ENCODE measurements around the gene PTTG1.
A peak's percentile ranks its signal among the peaks of the same experiment; 100 is the strongest.

The PTTG1 gene

DNA sequence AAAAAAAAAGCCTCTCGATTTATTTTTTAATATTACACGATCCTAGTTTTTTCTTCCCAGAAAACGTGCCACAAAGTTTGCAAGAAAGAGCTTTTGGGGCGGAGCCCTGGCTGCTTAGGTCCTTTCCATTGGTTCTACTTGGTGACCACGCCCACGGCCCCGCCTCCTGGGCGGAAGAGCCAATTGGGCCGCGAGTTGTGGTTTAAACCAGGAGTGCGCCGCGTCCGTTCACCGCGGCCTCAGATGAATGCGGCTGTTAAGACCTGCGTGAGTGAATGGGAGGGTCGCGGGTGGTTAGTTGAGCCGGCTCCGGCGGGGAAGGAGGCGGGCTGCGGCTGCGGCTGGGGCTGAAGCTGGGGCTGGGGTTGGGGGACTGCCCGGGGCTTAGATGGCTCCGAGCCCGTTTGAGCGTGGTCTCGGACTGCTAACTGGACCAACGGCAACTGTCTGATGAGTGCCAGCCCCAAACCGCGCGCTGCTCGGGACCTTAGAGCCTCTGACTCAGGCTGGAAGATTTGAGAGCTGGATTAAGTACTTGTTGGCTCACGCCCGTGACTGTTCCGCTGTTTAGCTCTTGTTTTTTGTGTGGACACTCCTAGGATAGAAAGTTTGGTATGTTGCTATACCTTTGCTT, at the start of gene PTTG1:
Gene PTTG1 (plus strand): TSS at position 231 of the 634 bp plus-strand sequence. CDS start 458 bp downstream, outside the sequence.
- peak; percentile 96 for DNase-seq

GRCh38 chr5:160375166-160375565, 46.5 kb upstream of the PTTG1 start:
- peak; percentile 42 for DNase-seq

DNA sequence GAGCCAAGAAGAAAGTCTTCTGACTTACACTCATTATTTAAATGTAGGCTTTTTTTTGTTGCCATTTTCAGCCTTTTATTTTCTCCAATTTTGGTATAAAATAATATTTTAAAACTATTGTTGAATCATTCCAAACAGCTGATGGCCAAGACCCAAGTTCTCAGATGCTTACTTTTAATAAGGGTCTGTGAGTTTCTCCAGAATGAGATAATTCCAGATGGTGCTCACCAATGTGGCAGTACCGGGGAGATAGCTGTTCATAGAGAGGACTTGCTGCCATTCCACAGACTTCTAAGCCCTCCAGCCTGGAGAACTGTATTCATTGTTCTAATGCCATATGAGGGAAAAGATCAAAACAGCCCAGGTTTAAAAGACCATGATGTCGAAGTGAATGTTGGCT, 46.0 kb upstream of the PTTG1 start:
- no peak for DNase-seq

- no peak for DNase-seq
Measured at GRCh38 chr5:160376416-160376815, 45.2 kb upstream of the PTTG1 start.

DNA sequence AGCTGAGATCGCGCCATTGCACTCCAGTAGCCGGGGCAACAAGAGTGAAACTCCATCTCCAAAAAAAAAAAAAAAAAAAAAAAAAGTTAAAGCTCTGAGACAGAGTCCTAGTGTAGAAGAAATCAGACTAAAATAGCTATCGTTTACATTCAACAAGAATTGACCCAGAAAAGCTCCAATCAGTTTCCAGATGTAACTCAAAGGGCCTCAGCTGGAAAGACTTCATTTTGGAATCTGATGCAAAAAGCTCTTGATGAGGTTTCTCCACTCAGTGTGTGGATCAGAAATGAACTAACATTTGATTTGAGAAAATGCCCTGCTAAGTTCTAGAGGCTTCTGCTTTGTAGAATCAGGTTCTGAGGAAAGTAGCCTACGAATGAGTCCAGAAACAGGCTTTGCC, 44.0 kb upstream of the PTTG1 start:
- no peak for DNase-seq

- DNase-seq: no peak
Measured at GRCh38 chr5:160378330-160378729, 43.3 kb upstream of the PTTG1 start.

GRCh38 chr5:160379511-160379910, 42.1 kb upstream of the PTTG1 start:
- DNase-seq: no peak

GRCh38 chr5:160380041-160380440, 41.6 kb upstream of the PTTG1 start:
- DNase-seq: no peak

GRCh38 chr5:160382346-160382745, 39.3 kb upstream of the PTTG1 start:
- DNase-seq: no peak

DNA sequence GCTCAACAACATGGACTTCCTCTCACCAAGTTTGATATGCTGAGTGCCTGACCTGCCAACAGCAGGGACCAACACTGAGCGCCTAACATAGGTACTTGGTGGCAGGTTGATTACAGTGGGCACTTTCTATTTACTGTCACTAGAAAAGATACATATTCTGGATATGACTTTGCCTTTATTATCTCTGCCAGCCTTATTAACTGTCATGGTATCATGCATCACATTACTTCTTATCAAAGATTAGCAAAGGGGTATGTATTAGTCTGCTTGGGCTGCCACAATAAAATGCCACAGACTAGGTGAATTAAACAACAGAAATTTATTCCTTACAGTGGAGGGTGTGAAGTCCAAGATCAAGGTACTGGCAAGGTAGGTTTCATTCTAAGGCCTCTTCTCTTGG, 37.0 kb upstream of the PTTG1 start:
- DNase-seq: no peak

DNA sequence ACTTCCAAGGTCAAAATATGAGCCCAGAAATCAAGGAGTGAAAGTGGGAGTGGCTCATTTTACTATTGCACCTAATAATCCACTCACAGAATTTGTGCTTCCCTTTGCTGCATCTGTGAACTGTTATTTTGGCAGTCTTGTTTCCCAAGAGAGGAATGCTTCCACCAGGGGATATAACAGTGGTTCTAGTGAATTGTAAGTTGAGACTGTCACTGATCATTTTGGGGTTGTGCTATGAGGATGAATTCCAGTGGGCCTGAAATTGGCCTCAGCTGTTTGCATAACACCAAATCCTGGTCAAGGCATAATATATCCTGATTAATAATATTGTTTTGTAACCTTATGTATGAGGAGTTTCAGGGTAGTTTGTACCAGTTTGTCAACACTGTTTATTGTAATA, 36.2 kb upstream of the PTTG1 start:
- no peak for DNase-seq

DNA sequence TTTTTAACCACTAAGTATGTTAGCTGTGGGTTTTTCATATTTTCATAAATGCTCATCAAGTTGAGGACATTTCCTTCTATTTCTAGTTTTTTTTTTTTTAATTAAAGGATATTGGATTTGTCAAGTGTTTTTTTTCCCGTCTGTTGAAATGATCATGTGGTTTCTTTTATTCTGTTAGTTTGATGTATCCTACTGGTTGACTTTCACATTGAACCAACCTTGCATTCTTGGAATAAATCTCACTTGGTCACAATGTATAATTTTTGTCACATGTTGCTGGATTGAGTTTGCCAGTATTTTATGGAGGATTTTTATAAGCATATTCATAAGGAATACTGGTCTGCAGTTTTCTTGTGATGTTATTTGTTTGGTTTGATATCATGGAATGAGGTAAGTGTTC, 34.2 kb upstream of the PTTG1 start:
- no peak for DNase-seq

- DNase-seq: peak; percentile 24
Measured at GRCh38 chr5:160390787-160391696, 30.6 kb upstream of the PTTG1 start.

DNA sequence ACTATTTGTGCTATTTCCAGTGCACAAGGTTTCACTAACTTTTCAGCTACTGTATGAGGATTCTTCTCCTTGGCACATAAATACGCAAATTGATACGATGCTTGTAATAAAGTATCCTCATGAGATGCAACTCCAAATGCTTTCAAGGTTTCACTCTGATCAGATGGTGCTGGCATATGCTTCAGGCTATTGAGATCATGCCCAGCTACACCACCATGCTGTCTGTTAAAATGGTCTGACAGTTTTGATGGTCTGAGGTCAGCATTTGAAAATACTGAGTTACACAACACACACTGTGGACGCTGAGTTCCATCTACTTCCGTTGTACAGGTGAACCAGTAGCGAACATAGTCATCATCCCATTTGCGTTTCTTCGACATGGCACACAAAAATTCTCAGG, 26.5 kb upstream of the PTTG1 start:
- DNase-seq: no peak

GRCh38 chr5:160397492-160397891, 24.2 kb upstream of the PTTG1 start:
- DNase-seq: no peak

DNA sequence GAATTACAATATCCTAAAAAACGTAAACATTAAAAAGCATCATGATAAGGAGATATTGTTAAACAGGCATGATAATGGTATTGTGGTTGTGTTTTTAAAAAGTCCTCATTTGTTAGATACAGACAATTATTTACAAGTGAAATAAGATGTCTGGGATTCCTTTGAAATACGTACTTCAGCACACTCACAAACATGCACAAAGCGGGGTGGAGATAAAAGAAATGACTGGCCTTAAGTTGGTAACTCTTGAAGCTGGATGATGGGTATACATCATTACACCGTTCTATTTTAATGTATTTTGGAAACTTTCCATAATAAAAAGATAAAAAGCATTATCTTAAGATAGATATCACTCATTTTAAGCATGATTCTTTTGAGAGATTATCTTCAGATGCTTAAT, 22.8 kb upstream of the PTTG1 start:
- peak; percentile 38 for DNase-seq

GRCh38 chr5:160399402-160400353, 22.0 kb upstream of the PTTG1 start, which contains the start of gene FAM200C:
FAM200C (minus strand) TSS chr5:160400054; CDS start chr5:160395490, 4,564 bp downstream.
- peak; percentile 96 for DNase-seq

- peak; percentile 95 for DNase-seq
Measured at GRCh38 chr5:160418561-160419457, 2.8 kb upstream of the PTTG1 start, which contains the start of gene SLU7. SLU7 (minus strand) TSS chr5:160419081; CDS start chr5:160415294, 3,787 bp downstream.

DNA sequence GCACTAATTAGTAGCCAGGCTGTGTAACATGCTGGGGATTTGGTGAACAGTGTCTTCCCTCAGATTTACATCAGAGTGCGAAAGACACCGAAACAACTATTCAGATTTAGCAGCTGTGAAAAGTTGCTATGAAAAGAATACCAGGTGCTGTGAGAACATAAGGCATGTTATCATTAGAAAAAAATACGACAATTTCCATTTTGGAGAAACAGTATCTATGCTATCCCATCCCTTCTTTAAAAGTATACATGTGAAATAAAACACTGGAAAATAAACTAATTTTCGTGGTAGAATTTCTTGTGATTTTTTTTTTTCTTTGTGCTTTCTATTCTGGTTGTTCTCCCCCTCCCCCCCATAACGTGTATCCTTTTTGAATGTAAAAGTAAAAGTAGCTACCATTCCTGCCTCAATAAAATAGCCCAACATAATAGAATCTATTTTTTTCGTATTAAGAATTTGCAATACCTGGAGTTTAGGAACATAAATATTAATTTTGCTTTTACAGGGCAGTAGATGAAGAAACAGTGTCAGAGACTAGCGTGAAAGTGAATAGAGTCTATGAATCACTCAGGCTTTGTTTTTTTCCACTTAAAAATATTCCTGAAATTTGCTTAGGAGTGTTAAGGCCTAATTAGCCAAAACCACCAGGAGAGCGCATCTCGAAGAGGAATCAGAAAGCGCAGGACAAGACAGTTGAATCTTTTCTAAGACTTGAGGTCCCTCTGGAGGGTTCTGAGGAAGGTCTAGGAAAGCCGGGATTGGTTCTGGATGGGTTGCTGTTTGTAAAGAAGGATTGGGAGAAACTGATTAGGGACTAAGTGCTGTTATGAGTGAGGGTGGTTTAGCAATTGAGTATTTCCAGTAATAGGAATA, 2.0 kb upstream of the PTTG1 start:
- no peak for DNase-seq

DNA sequence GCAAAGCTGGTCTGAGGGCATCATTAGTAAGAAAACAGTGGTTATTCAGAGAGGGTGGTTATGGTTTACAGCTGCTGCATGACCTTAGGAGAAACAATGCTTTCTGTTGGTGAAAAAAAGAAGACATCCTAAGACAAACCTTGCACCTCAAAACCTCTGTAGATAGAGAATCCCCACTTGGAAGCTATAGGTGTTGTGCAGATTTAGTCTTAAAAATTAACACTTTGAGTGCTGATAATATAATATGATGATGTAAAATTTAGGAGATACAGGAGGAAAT, 1.4 kb upstream of the PTTG1 start:
- DNase-seq: no peak

GRCh38 chr5:160423099-160423498, 1.4 kb downstream of the PTTG1 start:
- DNase-seq: no peak
